H1 (cell line): ENCODE results near the gene NEK2. TPM values are rescaled to one million over a fixed set of nuclear protein-coding genes. Genes with fewer than 3 reads are reported as not detected.

Experiments used
- ASH2L ChIP-seq: fragments of 200-600, 300-600 bp; sonication (generic); IDR thresholded peaks from one replicate; pipeline ENCODE4 v1.7.1; 2017; ENCODE audit warnings: low read length
- ATF3 ChIP-seq: IDR thresholded peaks from 2 replicates; pipeline ENCODE4 v1.6.1; 2011; ENCODE audit warnings: low read depth, mild to moderate bottlenecking, low read length; ENCODE audit not compliant: insufficient read depth
- BACH1 ChIP-seq: IDR thresholded peaks from 2 replicates; pipeline ENCODE4 v1.6.1; 2012; ENCODE audit warnings: low read length, improper control_type of control experiment
- BCL11A ChIP-seq, 2 experiments: IDR thresholded peaks; one replicate each; pipeline ENCODE4 v1.6.1; 2011; ENCODE audit warnings: low read depth in 2 of 2, low read length in 2 of 2, mild to moderate bottlenecking in 2 of 2
- CHD1 ChIP-seq: IDR thresholded peaks from 2 replicates; pipeline ENCODE4 v1.6.1; 2012; ENCODE audit warnings: low read depth, low read length, improper control_type of control experiment
- CTBP2 ChIP-seq: IDR thresholded peaks from 2 replicates; pipeline ENCODE4 v1.7.0; 2011; ENCODE audit warnings: borderline replicate concordance, mild to moderate bottlenecking, moderate library complexity, mixed read lengths, low read length; ENCODE audit not compliant: insufficient read depth, insufficient read length
- FOSL1 ChIP-seq: IDR thresholded peaks from 2 replicates; pipeline ENCODE4 v1.6.1; 2011; ENCODE audit warnings: mild to moderate bottlenecking, low read depth, low read length, moderate library complexity; ENCODE audit not compliant: insufficient read depth
- HDAC2 ChIP-seq, 2 experiments: fragments of 300-600 bp in 1 of 2; sonication (generic) in 1 of 2; IDR thresholded peaks; 2 replicates each; pipeline ENCODE4 v1.6.1; 2011 to 2012; ENCODE audit warnings: low read depth in 2 of 2, low read length in 2 of 2, mild to moderate bottlenecking in 2 of 2, moderate library complexity in 2 of 2, borderline replicate concordance in 1 of 2, inconsistent platforms in 1 of 2
- JUND ChIP-seq: IDR thresholded peaks from 2 replicates; pipeline ENCODE4 v1.6.1; 2011; ENCODE audit warnings: mild to moderate bottlenecking, improper control_type of control experiment, low read length
- KDM4A ChIP-seq: IDR thresholded peaks from one replicate; pipeline ENCODE4 v1.7.1; 2012; ENCODE audit warnings: low read depth, mild to moderate bottlenecking, moderate library complexity, low read length, inconsistent platforms; ENCODE audit not compliant: severe bottlenecking
- KDM5A ChIP-seq: fragments of 200-600 bp; IDR thresholded peaks from 2 replicates; pipeline ENCODE4 v1.7.1; 2012; ENCODE audit warnings: mild to moderate bottlenecking, low read length, inconsistent platforms, mixed read lengths
- MAX ChIP-seq: IDR thresholded peaks from 2 replicates; pipeline ENCODE4 v1.6.1; 2012; ENCODE audit warnings: inconsistent platforms
- NRF1 ChIP-seq: IDR thresholded peaks from 2 replicates; pipeline ENCODE4 v1.6.1; 2011; ENCODE audit warnings: mild to moderate bottlenecking, low read depth, low read length, improper control_type of control experiment
- POLR2A ChIP-seq, 2 experiments: IDR thresholded peaks; 1 replicate in 1 of 2; 2 replicates in 1 of 2; pipeline ENCODE4 v1.6.1; 2011; ENCODE audit warnings: low read depth in 2 of 2, low read length in 2 of 2, mild to moderate bottlenecking in 2 of 2; ENCODE audit errors: control extremely low read depth in 1 of 2
- POLR2AphosphoS5 ChIP-seq: IDR thresholded peaks from 2 replicates; pipeline ENCODE4 v1.6.1; 2011; ENCODE audit warnings: low read depth, low read length
- POU5F1 ChIP-seq: IDR thresholded peaks from 2 replicates; pipeline ENCODE4 v1.6.1; 2011; ENCODE audit warnings: low read depth, mild to moderate bottlenecking, low read length, moderate library complexity
- RFX5 ChIP-seq: IDR thresholded peaks from 2 replicates; pipeline ENCODE4 v1.6.1; 2011; ENCODE audit warnings: low read depth, low read length, improper control_type of control experiment, borderline replicate concordance
- RXRA ChIP-seq: IDR thresholded peaks from 2 replicates; pipeline ENCODE4 v1.6.1; 2011; ENCODE audit warnings: low read depth, mild to moderate bottlenecking, low read length, moderate library complexity; ENCODE audit not compliant: insufficient read depth
- SIX5 ChIP-seq: IDR thresholded peaks from 2 replicates; pipeline ENCODE4 v1.6.1; 2011; ENCODE audit warnings: mild to moderate bottlenecking, low read depth, low read length
- SP2 ChIP-seq: IDR thresholded peaks from 2 replicates; pipeline ENCODE4 v1.6.1; 2012; ENCODE audit warnings: mild to moderate bottlenecking, low read length, inconsistent platforms
- SRF ChIP-seq: IDR thresholded peaks from 2 replicates; pipeline ENCODE4 v1.6.1; 2011; ENCODE audit warnings: mild to moderate bottlenecking, low read depth, low read length, moderate library complexity
- TBP ChIP-seq: IDR thresholded peaks from 2 replicates; pipeline ENCODE4 v1.6.1; 2011; ENCODE audit warnings: low read depth, low read length, improper control_type of control experiment
- TEAD4 ChIP-seq: IDR thresholded peaks from 2 replicates; pipeline ENCODE4 v1.6.1; 2012; ENCODE audit warnings: low read depth, low read length, inconsistent platforms, mixed read lengths
- YY1 ChIP-seq: IDR thresholded peaks from 2 replicates; pipeline ENCODE4 v1.6.1; 2011; ENCODE audit warnings: low read depth, mild to moderate bottlenecking, low read length
- ZNF274 ChIP-seq: IDR thresholded peaks from 2 replicates; pipeline ENCODE4 v1.7.0; 2012; ENCODE audit warnings: low read length, borderline replicate concordance; ENCODE audit errors: extremely low read depth
- polyA plus RNA-seq, 7 experiments: library from polyadenylated mRNA; depleted of rRNA in 3 of 7; stranded (reverse) in 5 of 7; unstranded in 2 of 7; fragments of >200 nt in 5 of 7; fragments of 200-250 nt in 2 of 7; gene quantifications; 1 replicate in 5 of 7; 2 replicates in 1 of 7; 4 replicates in 1 of 7; pipeline versions ENCODE4 v1.2.1 to v1.2.3, GENCODE V29; 2011 to 2013; ENCODE audit warnings: missing spikeins in 2 of 7, mixed read lengths in 2 of 7
- total RNA-seq: library from RNA; stranded (reverse); fragmentation: NEBNext Ultra II Directional; extraction: Animal tissue kit (Norgen Biotek cat#: 25700); gene quantifications from 2 replicates; pipeline ENCODE4 v1.2.1, GENCODE V29; 2021

Gene NEK2
- total and polyA plus RNA-seq, 2 of the 8 experiments (the other 6 are each of a cell fraction or from before 2014, with no cell fraction given): 8.4 to 22.9 TPM

- no peak for TF ChIP-seq TEAD4
- no peak for TF ChIP-seq KDM5A
- no peak for TF ChIP-seq KDM4A
- no peak for TF ChIP-seq CHD1
- TF ChIP-seq CTBP2: no peak
- no peak for TF ChIP-seq TBP
- no peak for TF ChIP-seq POLR2A (IDR thresholded peaks at IDR 0.05; ENCODE audit: control extremely low read depth in 1 of 2, low read depth in 2 of 2, low read length in 2 of 2)
- TF ChIP-seq RFX5: no peak
- peak; percentile 78 for TF ChIP-seq MAX
- TF ChIP-seq ZNF274: no peak
- TF ChIP-seq RXRA: no peak
- no peak for TF ChIP-seq SRF
- peak; percentile 69 for TF ChIP-seq ASH2L
- TF ChIP-seq SIX5: no peak
- TF ChIP-seq SP2: no peak
- TF ChIP-seq JUND: no peak
- TF ChIP-seq BCL11A (IDR thresholded peaks at IDR 0.05; ENCODE audit: low read depth in 2 of 2, low read length in 2 of 2): no peak
- no peak for TF ChIP-seq POLR2AphosphoS5
- TF ChIP-seq NRF1: no peak
- TF ChIP-seq FOSL1: no peak
- TF ChIP-seq BACH1: no peak
- TF ChIP-seq YY1: no peak
- no peak for TF ChIP-seq ATF3
- TF ChIP-seq POU5F1: no peak
- 0 out of 4 replicates have a peak, but pooled peaks of 1 of the 2 experiments have one; percentile 33 for TF ChIP-seq HDAC2 (IDR thresholded peaks at IDR 0.05; ENCODE audit: borderline replicate concordance in 1 of 2, low read depth in 2 of 2, low read length in 2 of 2)
Measured at GRCh38 chr1:211698161-211699026, 23.0 kb upstream of the NEK2 start (continued).
